Astrocyte of the hippocampus (primary cell): ENCODE data around the gene DNM3.

ENCODE experiments used
- DNase-seq: peaks from one replicate; pipeline ENCODE4 v3.0.0; 2011; ENCODE audit warnings: low read depth, low spot score

DNM3 gene

DNA sequence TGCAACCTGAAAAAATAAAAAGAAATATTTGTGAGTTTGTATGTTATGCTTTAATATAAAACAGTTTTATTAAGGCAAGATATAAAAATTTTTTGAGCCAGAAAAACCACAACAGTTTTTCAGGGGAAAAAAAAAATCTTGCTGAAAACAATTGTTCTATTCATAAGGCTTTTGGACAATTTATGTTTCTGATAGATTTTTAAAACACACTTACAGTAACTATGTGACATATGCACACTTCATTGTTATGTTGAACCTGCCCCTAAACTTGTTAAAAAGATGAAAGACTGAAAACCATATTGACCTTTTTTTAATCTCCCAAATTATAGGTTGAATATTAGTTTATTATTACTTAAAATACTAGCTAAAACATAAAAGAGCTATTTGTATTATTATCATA is 299.3 kb downstream of the DNM3 start:
- no peak for DNase-seq

DNA sequence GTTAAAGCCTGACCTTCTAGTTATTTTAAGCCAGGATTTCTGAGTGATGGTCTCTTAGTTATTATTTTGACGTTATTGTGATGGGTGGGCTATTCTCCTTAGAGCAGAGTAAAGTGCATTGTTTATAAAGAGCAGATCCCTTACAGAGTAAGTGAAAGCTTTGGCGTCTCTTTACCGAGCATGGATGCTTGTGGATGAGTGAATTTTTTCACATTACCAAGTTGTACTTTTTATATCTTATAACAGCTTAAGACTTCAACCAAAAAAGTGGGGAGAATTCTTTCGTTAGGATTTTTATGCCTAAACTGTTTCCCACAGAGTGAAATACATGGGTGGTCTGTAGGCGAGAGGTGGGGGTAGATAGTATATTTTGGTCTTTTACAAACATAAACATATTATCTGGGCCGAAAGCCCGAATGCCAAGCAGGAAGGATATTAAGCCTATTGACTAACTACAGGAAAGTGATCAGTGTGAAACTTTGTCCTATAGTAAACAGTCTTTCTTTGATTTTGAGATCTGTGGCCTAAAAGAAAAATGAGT is 300.1 kb downstream of the DNM3 start:
- DNase-seq = no peak

- no peak for DNase-seq
Observed at GRCh38 chr1:172142324-172142723, 301.0 kb downstream of the DNM3 start.

GRCh38 chr1:172143384-172144055 is 302.2 kb downstream of the DNM3 start:
- peak; percentile 94 for DNase-seq

DNA sequence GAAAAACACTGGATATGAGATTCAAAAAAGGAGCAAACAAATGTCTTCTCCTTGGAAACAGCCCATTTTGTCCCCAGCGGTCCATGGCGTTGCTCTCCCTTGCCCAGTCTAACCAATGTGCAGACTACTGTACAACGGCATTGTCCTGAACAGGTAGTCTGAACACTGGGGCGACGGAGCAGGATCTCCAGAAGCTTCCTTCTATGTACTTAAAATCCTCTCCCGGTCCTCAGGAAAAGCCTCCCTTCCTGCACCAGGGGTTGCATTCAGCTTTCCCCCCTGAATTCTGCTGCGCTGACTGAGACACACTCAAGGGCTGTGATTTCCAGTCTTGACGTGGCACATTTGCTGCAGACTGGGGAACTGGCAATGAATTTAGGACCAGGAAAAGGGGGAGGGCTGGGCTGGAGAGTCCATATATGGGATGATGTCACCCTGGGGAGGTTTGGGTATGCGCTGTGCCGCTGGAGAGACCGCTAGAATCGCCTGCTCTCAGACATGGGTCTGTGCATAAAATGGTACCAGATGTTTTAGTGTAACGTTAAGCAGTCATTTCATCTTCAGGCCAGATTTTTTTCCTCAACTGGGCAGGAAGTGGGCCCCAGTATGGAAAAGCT is 303.3 kb downstream of the DNM3 start:
- peak; percentile 15 for DNase-seq

DNA sequence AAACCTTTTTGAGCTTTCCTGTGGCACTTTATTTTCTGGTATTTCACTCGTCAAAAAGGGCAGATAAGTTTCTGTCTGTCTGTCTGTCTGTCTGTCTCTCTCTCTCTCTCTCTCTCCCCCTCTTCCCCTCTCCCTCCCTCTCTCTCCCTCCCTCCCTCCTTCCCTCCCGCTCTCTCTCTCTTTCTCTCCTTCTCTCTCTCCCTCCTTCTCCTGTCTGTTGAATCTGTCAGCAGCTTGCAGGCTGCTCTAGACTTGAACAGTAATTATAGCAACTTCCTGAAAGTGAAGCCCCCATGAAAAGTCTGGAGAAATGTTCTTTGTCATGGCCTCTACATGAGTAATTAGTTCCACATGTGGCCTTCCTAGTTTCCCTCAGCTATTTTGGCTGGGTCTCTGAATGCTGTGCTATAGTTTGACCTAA is 303.9 kb downstream of the DNM3 start:
- no peak for DNase-seq

GRCh38 chr1:172145656-172146055 is 304.4 kb downstream of the DNM3 start:
- DNase-seq = peak; percentile 64

DNA sequence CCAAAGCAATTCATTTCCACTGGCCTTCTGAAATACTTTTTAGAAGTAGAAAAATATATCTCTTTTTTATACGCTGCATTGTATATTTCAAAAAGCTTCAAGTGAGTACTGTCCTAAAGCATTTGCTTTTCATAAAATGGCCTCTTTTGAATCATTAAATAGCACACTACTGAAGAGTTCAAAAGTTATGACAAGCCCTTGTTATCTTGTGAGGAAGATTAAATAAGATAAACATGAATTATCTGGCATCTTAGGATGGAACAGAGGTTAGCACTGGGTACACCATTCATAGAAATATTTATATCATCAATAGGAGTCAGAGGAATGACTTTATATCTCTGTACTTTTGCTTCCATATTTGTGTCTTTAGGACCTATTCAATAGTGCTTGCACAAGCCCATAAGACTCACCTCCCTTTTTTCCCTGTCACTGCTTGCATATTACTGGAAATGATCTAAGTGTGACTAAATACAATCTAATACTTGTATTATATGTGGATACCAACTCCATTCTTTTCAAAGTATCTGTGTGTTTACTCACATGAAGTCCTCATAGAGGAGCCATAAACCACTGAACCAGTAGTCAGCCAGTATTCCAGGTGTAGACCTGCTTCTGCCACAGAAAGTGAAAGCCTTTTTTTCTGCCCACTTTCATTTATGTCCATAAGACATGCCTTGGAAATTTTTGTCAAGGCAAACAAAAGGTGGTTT is 305.0 kb downstream of the DNM3 start:
- no peak for DNase-seq

- no peak for DNase-seq
Observed at GRCh38 chr1:172147541-172147940, 306.2 kb downstream of the DNM3 start.

GRCh38 chr1:172148213-172148612 is 306.9 kb downstream of the DNM3 start:
- DNase-seq = no peak

DNA sequence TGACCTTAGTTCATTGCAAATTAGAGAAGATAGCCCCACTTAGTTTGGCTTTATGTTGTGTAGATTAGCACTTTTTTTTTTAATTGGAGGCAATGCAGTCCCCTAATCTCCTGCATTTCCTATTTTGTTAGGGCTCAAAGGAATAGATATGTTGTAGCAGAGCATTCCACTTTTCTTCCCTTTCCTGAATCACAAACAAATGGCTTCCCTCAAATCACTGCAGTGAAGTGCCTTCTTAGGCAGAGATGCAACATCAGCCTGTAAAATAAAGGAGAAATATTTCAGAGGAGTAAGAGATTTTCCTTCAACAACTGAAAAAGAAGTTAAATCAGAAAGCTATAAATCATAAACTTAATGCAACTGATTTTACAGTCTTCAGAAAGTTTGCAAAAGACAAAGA is 307.4 kb downstream of the DNM3 start:
- DNase-seq = no peak

GRCh38 chr1:172149346-172149745 is 308.0 kb downstream of the DNM3 start:
- peak; percentile 22 for DNase-seq

- peak; percentile 37 for DNase-seq
Observed at GRCh38 chr1:172154551-172154950, 313.3 kb downstream of the DNM3 start.

DNA sequence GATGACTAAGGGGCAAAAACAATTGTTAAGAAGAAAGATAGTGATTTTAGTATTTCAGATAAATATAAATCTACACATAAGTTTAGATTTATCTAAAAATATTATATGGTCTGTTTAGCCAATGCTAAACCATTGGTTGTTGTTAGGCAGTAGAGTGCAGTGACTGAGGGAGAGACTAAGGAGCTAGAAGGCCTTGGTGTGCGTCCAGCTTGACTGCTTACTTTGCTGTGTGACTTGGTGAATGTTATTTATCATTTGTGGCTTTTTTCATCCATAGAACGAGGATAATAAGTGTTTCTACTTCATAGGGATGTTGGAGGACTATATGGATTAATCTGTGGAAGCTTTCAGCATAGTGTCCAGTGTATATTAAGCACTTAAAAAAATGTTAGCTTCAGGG is 314.5 kb downstream of the DNM3 start:
- no peak for DNase-seq

DNA sequence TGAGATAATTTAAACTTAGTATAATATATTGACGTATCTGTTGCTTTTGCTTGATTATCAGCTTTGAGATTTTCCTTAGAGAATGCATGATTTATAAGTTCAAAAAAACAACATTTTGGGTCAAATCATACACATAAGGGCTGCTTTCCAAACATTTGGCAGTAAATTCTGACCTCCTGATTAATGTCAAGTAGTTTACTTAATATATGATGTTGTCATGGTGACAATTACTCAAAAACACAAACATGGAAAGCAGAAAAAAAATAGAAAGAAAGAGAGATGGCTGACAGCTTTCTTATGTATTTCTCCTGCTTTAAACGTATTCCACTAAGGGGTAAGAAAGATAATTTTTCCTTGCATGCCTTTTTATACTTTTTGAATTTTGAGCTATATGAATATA is 320.9 kb downstream of the DNM3 start:
- DNase-seq = no peak

DNA sequence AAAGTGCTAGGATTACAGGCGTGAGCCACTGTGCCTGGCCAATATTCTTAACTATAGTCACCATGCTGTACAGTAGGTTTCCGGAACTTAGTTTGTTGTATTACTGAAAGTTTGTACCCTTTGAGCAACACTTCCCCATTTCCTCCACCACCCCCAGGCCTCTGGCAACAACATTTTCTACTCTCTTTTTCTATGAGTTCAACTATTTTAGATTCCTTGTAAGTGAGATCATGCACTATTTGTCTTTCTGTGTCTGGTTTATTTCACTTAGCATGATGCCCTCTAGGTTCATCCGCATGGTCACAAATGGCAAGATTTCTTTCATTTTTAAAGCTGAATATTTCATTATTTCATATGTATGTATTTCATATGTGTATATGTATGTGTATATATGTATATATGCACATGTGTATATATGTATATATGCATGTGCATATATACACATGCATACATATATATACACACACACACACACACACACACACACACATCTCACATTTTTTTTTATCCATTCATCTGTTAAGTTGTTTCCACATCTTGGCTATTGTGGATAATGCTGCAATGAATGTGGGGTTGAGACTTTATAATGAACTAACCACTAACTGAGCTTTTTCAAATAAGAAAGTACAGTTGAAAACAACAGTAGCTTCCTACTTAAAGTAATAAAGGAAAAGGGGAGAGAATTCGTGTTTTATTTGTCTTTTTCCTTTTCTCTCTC is 322.4 kb downstream of the DNM3 start:
- peak; percentile 42 for DNase-seq

GRCh38 chr1:172165403-172165802 is 324.1 kb downstream of the DNM3 start:
- DNase-seq = no peak

- peak; percentile 92 for DNase-seq
Observed at GRCh38 chr1:172167796-172168596, 326.7 kb downstream of the DNM3 start.

DNA sequence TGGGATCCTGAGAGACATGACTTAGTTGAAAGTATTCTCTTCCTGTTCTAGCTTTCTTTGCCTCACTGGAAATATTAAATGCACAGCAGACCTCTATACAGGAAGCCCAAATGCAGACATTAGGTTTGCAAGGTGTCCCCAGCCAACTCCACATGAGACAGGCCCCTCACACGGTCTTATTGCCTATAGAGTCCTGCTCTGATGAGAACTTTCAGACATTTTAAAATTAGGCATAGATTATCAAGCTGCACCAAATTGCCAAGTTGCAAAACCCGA is 327.2 kb downstream of the DNM3 start:
- DNase-seq = no peak

DNA sequence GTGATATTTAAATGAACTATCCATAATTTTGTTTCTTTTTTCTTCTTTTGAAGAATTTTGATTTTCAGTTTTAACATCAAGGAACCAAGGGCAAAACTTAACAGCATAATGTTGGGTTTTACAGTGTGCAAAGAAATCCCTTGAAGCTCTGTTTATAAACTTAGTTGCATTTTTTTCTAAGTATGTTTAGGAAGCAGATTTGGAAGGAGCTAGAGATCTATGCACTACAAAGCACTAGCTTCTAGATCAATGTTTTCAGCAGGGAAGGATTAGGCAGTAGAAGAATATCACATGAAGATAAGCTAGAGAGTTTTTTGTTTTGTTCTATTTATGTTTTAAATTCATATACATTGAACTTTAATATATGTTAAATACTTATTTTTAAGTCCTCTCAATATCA is 328.5 kb downstream of the DNM3 start:
- no peak for DNase-seq

DNA sequence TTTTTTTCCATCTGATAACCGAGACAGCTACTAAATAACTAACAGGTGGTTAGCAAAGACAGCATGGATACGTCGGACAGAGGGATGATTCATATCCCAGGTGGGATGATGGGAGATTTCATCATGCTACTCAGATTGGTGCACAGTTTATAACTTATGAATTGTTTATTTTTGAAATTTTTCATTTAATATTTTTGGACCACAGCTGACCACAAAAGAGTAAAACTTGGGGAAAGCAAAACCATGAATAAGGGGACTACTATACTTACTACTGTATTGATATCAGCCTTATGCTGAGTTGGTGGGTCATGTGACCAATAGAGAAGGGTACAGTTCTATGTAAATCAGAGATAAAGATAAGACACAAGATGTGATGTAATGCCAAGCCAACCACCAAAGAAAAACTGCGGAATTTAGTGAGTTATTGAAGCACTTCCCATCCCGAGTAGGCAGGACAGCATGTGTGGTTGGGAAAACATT is 331.1 kb downstream of the DNM3 start:
- DNase-seq = no peak
